H1 (cell line): ENCODE measurements around the gene STYXL1. TPM values are rescaled to one million over a fixed set of nuclear protein-coding genes. Genes with fewer than 3 reads are reported as not detected.

Experiments
- CEBPB ChIP-seq: IDR thresholded peaks from 2 replicates; pipeline ENCODE4 v1.6.1; 2012; ENCODE audit warnings: low read depth, low read length
- CHD7 ChIP-seq: fragments of 300-600 bp; sonication (generic); IDR thresholded peaks from 2 replicates; pipeline ENCODE4 v1.7.1; 2012; ENCODE audit warnings: low read length, moderate library complexity, mild to moderate bottlenecking, inconsistent platforms; ENCODE audit not compliant: insufficient replicate concordance
- POLR2A ChIP-seq, 2 experiments: IDR thresholded peaks; 1 replicate in 1 of 2; 2 replicates in 1 of 2; pipeline ENCODE4 v1.6.1; 2011; ENCODE audit warnings: low read depth in 2 of 2, low read length in 2 of 2, mild to moderate bottlenecking in 2 of 2; ENCODE audit errors: control extremely low read depth in 1 of 2
- RAD21 ChIP-seq, 2 experiments: IDR thresholded peaks in 1 of 2; conservative IDR thresholded peaks in 1 of 2; 2 replicates each; pipeline ENCODE4 v1.6.1; 2011; ENCODE audit warnings: low read depth in 2 of 2, low read length in 2 of 2, improper control_type of control experiment in 1 of 2, inconsistent platforms in 1 of 2, mild to moderate bottlenecking in 1 of 2, moderate library complexity in 1 of 2
- RBBP5 ChIP-seq: IDR thresholded peaks from 2 replicates; pipeline ENCODE4 v1.7.1; 2012; ENCODE audit warnings: low read depth, mild to moderate bottlenecking, inconsistent platforms, low read length, moderate library complexity, borderline replicate concordance
- RNF2 ChIP-seq: fragments of 200-900, 300-1000 bp; sonication (generic); IDR thresholded peaks from 2 replicates; pipeline ENCODE4 v1.7.1; 2016; ENCODE audit warnings: borderline replicate concordance, low read depth, mild to moderate bottlenecking, antibody characterized with exemption, low read length; ENCODE audit not compliant: poor library complexity, severe bottlenecking; ENCODE audit errors: missing control alignments
- SP1 ChIP-seq: IDR thresholded peaks from 2 replicates; pipeline ENCODE4 v1.6.1; 2011; ENCODE audit warnings: low read depth, low read length
- polyA plus RNA-seq, 7 experiments: library from polyadenylated mRNA; depleted of rRNA in 3 of 7; stranded (reverse) in 5 of 7; unstranded in 2 of 7; fragments of >200 nt in 5 of 7; fragments of 200-250 nt in 2 of 7; gene quantifications; 1 replicate in 5 of 7; 2 replicates in 1 of 7; 4 replicates in 1 of 7; pipeline versions ENCODE4 v1.2.1 to v1.2.3, GENCODE V29; 2011 to 2013; ENCODE audit warnings: missing spikeins in 2 of 7, mixed read lengths in 2 of 7
- total RNA-seq: library from RNA; stranded (reverse); fragmentation: NEBNext Ultra II Directional; extraction: Animal tissue kit (Norgen Biotek cat#: 25700); gene quantifications from 2 replicates; pipeline ENCODE4 v1.2.1, GENCODE V29; 2021

Gene STYXL1
- total and polyA plus RNA-seq, 2 of the 8 experiments (the other 6 are each of a cell fraction or from before 2014, with no cell fraction given): 32.3 to 53.9 TPM

GRCh38 chr7:76002139-76002538, 45.7 kb downstream of the STYXL1 start (continued):
- TF ChIP-seq CHD7 (no peak), RBBP5 (no peak), RAD21 (IDR thresholded peaks at IDR 0.05 in 1 of 2, conservative IDR thresholded peaks at IDR 0.05 in 1 of 2; ENCODE audit: low read depth in 2 of 2, low read length in 2 of 2) (no peak), SP1 (no peak), CEBPB (no peak), POLR2A (IDR thresholded peaks at IDR 0.05; ENCODE audit: control extremely low read depth in 1 of 2, low read depth in 2 of 2, low read length in 2 of 2) (no peak), RNF2 (no peak)
- TF ChIP-seq, all 59 proteins: peak for 0
